H1 (cell line): ENCODE data around the gene TMEM151A. TPM values are rescaled to one million over a fixed set of nuclear protein-coding genes. Genes with fewer than 3 reads are reported as not detected.
A peak's percentile ranks its signal among the peaks of the same experiment; 100 is the strongest.

Experiments
- BACH1 ChIP-seq: IDR thresholded peaks from 2 replicates; pipeline ENCODE4 v1.6.1; 2012; ENCODE audit warnings: low read length, improper control_type of control experiment
- CBX8 ChIP-seq: fragments of 300-800, 300-1000 bp; sonication (generic); IDR thresholded peaks from 2 replicates; pipeline ENCODE4 v1.7.1; 2016; ENCODE audit warnings: low read depth, low read length, borderline replicate concordance
- CTBP2 ChIP-seq: IDR thresholded peaks from 2 replicates; pipeline ENCODE4 v1.7.0; 2011; ENCODE audit warnings: borderline replicate concordance, mild to moderate bottlenecking, moderate library complexity, mixed read lengths, low read length; ENCODE audit not compliant: insufficient read depth, insufficient read length
- EGR1 ChIP-seq: IDR thresholded peaks from 2 replicates; pipeline ENCODE4 v1.6.1; 2011; ENCODE audit warnings: low read depth, low read length, borderline replicate concordance
- GABPA ChIP-seq: IDR thresholded peaks from 2 replicates; pipeline ENCODE4 v1.6.1; 2011; ENCODE audit warnings: mild to moderate bottlenecking, low read length, moderate library complexity, borderline replicate concordance; ENCODE audit not compliant: insufficient read depth
- JUND ChIP-seq: IDR thresholded peaks from 2 replicates; pipeline ENCODE4 v1.6.1; 2011; ENCODE audit warnings: mild to moderate bottlenecking, improper control_type of control experiment, low read length
- KDM4A ChIP-seq: IDR thresholded peaks from one replicate; pipeline ENCODE4 v1.7.1; 2012; ENCODE audit warnings: low read depth, mild to moderate bottlenecking, moderate library complexity, low read length, inconsistent platforms; ENCODE audit not compliant: severe bottlenecking
- NANOG ChIP-seq: IDR thresholded peaks from 2 replicates; pipeline ENCODE4 v1.6.1; 2011; ENCODE audit warnings: low read length, low read depth, mild to moderate bottlenecking, inconsistent platforms; ENCODE audit not compliant: insufficient read depth, poor library complexity, severe bottlenecking
- POLR2AphosphoS5 ChIP-seq: IDR thresholded peaks from 2 replicates; pipeline ENCODE4 v1.6.1; 2011; ENCODE audit warnings: low read depth, low read length
- RNF2 ChIP-seq: fragments of 200-900, 300-1000 bp; sonication (generic); IDR thresholded peaks from 2 replicates; pipeline ENCODE4 v1.7.1; 2016; ENCODE audit warnings: borderline replicate concordance, low read depth, mild to moderate bottlenecking, antibody characterized with exemption, low read length; ENCODE audit not compliant: poor library complexity, severe bottlenecking; ENCODE audit errors: missing control alignments
- SAP30 ChIP-seq: fragments of 300-600 bp; sonication (generic); IDR thresholded peaks from 2 replicates; pipeline ENCODE4 v1.7.1; 2012; ENCODE audit warnings: low read length, moderate library complexity, mild to moderate bottlenecking, inconsistent platforms; ENCODE audit not compliant: insufficient read depth, insufficient replicate concordance
- SIN3A ChIP-seq, 2 experiments: IDR thresholded peaks in 1 of 2; conservative IDR thresholded peaks in 1 of 2; 2 replicates each; pipeline ENCODE4 v1.6.1; 2011 to 2012; ENCODE audit warnings: low read length in 2 of 2, improper control_type of control experiment in 1 of 2, low read depth in 1 of 2, mild to moderate bottlenecking in 1 of 2
- SP1 ChIP-seq: IDR thresholded peaks from 2 replicates; pipeline ENCODE4 v1.6.1; 2011; ENCODE audit warnings: low read depth, low read length
- SP2 ChIP-seq: IDR thresholded peaks from 2 replicates; pipeline ENCODE4 v1.6.1; 2012; ENCODE audit warnings: mild to moderate bottlenecking, low read length, inconsistent platforms
- SP4 ChIP-seq: IDR thresholded peaks from 2 replicates; pipeline ENCODE4 v1.6.1; 2012; ENCODE audit warnings: low read length, inconsistent platforms
- polyA plus RNA-seq, 7 experiments: library from polyadenylated mRNA; depleted of rRNA in 3 of 7; stranded (reverse) in 5 of 7; unstranded in 2 of 7; fragments of >200 nt in 5 of 7; fragments of 200-250 nt in 2 of 7; gene quantifications; 1 replicate in 5 of 7; 2 replicates in 1 of 7; 4 replicates in 1 of 7; pipeline versions ENCODE4 v1.2.1 to v1.2.3, GENCODE V29; 2011 to 2013; ENCODE audit warnings: missing spikeins in 2 of 7, mixed read lengths in 2 of 7
- total RNA-seq: library from RNA; stranded (reverse); fragmentation: NEBNext Ultra II Directional; extraction: Animal tissue kit (Norgen Biotek cat#: 25700); gene quantifications from 2 replicates; pipeline ENCODE4 v1.2.1, GENCODE V29; 2021
- TF ChIP-seq, protein P1 (sequence below): IDR thresholded peaks from 2 replicates; pipeline ENCODE4 v1.6.1; 2012; ENCODE audit warnings: inconsistent platforms

Gene TMEM151A
- total and polyA plus RNA-seq, 2 of the 8 experiments (the other 6 are each of a cell fraction or from before 2014, with no cell fraction given), result 3.2 TPM

DNA sequence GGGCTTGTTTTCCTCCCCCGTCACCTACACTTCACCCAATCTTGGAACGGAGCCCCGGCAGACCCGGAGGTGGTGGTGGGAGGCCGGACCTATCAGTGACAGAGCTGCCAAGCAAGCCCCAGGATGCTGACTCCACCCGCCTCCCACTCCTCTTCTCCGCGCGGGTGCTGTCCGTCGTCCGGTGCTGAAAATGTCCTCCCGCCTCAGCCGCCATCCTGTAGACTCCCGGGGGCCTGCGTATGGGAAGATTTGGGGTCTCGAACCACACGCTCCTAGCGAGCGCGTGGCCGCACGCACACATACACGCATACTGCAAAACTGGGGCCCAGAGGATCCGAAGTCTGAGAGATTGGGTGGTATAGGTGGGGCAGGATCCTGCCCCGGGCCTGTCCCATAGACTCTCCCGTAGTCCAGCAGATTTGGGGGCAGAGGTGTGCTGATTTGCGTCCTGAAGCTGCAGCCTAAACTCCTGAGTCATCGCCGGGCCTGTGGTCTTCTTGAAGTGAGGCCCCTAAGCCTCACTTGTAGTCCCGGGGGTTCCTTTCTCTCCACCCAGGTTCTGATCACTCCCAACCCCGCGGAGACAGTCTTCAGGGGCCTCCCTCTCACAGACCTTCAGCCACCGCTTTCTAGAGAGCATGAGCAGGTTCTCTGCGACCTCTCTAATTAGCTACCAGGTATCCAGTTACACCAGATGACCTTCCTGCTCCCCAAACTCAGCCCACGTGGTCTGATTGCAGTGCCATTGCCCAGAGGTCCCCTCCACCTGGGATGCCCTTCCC is 2.0 kb upstream of the TMEM151A start (continued):
- TF ChIP-seq SP1, result no peak
- TF ChIP-seq SP4, result no peak
- TF ChIP-seq EGR1, result 0 out of 2 replicates have a peak, but pooled peaks have one; percentile 30
- no peak for TF ChIP-seq SP2
- TF ChIP-seq RNF2, result no peak
- peak; percentile 99 for TF ChIP-seq SAP30
- TF ChIP-seq, protein P1, sequence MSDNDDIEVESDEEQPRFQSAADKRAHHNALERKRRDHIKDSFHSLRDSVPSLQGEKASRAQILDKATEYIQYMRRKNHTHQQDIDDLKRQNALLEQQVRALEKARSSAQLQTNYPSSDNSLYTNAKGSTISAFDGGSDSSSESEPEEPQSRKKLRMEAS, result peak; percentile 69; the same call in 1 of the 2 replicates
- TF ChIP-seq CTBP2, result no peak
- TF ChIP-seq BACH1, result peak; percentile 41; the same call in 1 of the 2 replicates
- peak; percentile 98 to 99 for TF ChIP-seq SIN3A (conservative IDR thresholded peaks at IDR 0.05 in 1 of 2, IDR thresholded peaks at IDR 0.05 in 1 of 2; ENCODE audit: low read depth in 1 of 2, low read length in 2 of 2)
- TF ChIP-seq KDM4A, result peak; percentile 66
- TF ChIP-seq NANOG, result no peak
- peak; percentile 71; the same call in 1 of the 2 replicates for TF ChIP-seq GABPA
- no peak for TF ChIP-seq CBX8
- no peak for TF ChIP-seq POLR2AphosphoS5
- TF ChIP-seq JUND, result no peak
- TF ChIP-seq, all 59 proteins: peak for 9
